Measurements from ENCODE around the gene IGFL1.
"Not testable (repeated sequence)": the region's sequence is repeated elsewhere in the genome, so short reads cannot be mapped to it uniquely, and the experiment has no call there.

IGFL1 gene

DNA sequence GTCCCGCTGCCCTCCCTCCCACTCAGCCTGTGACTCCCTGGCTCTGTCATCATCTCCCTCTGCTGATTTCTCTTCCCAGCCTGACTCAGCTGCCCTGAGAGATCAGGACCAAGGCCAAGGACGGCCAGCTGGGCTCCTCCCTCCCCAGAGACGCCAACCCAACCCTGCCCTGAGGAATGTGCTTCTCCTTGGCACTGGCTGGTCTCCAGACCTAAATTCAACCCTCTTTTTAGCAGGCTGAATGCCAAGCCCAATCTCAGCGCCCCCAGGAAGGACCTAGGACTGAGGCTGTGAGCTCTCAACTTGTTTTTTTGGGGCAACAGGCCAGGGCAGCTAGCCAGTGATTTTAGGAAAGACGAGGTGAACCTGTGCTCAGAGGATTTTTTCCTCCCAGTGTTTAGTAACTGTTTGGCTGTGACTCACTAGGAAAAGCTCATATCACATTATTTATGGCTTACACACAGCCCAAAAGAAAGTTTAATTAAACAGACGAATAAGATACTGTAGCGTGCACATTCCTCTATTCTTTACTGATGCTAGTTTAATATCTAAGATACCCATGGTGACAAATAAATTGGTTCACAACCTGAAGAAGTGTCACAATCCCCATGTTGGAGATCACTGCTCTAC is 7.4 kb upstream of the IGFL1 start:
- TF ChIP-seq EZH2phosphoT487 (conservative IDR thresholded peaks at IDR 0.05; ENCODE audit: low read length) (no peak), CTCF (IDR thresholded peaks at IDR 0.05; ENCODE audit: insufficient read depth, low read length, poor library complexity, severe bottlenecking) (no peak)
- H3K9ac ChIP-seq (ENCODE audit: low read length) = no peak overlapping the region
- H4K20me1 ChIP-seq (ENCODE audit: low read depth, low read length) = no peaks in the 10 kb centered on the region
- no peak overlapping the region for H3K4me2 ChIP-seq (ENCODE audit: low read depth, low read length, poor library complexity, severe bottlenecking)
- no peaks in the 10 kb centered on the region for H3K36me3 ChIP-seq (ENCODE audit: low read length)
- H3K27ac ChIP-seq (ENCODE audit: low read depth, low read length) = no peak overlapping the region
- no peaks in the 10 kb centered on the region for H3K9me2 ChIP-seq (replicated peaks; ENCODE audit: insufficient read depth, low read length)
- no peaks in the 10 kb centered on the region for H3F3A ChIP-seq (ENCODE audit: insufficient read depth)
- no peak overlapping the region for H2AFZ ChIP-seq (ENCODE audit: low read depth, low read length, severe bottlenecking)
- no peaks in the 10 kb centered on the region for H3K27me3 ChIP-seq (ENCODE audit: low read length)
- H3K9me3 ChIP-seq (ENCODE audit: insufficient read depth, low read length) = no peaks in the 10 kb centered on the region
- H3K79me2 ChIP-seq (ENCODE audit: insufficient read depth, low read length) = no peaks in the 10 kb centered on the region
- H3K4me3 ChIP-seq (ENCODE audit: insufficient read depth, low read length, poor library complexity, severe bottlenecking) = no peak overlapping the region

DNA sequence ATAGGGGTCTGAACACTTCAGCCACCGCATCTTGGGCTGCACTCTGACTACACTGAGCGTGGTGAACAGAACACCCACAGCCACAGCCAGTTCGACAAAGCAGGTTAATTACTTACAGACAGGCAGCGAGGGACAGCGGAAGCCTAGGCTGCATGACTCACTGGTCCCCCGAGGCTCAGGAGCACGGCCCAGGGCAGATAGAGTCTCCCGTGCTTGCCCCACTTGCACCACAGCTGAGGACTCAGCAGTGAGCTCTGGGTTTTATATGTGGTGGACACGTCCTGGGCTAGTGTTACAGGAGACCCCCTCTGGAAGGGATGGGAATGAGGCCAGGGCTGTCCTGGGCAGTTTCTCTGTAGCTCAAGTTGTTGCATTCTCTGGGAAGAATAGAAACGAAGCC is 5.8 kb upstream of the IGFL1 start:
- not testable (repeated sequence) for H3K4me3 ChIP-seq (ENCODE audit: insufficient read depth, low read length, poor library complexity, severe bottlenecking); H3K27ac ChIP-seq (ENCODE audit: low read depth, low read length); H3F3A ChIP-seq (ENCODE audit: insufficient read depth); H3K9ac ChIP-seq (ENCODE audit: low read length); H3K27me3 ChIP-seq (ENCODE audit: low read length); H4K20me1 ChIP-seq (ENCODE audit: low read depth, low read length); H3K4me2 ChIP-seq (ENCODE audit: low read depth, low read length, poor library complexity, severe bottlenecking); H3K36me3 ChIP-seq (ENCODE audit: low read length); H2AFZ ChIP-seq (ENCODE audit: low read depth, low read length, severe bottlenecking); H3K9me2 ChIP-seq (replicated peaks; ENCODE audit: insufficient read depth, low read length); H3K79me2 ChIP-seq (ENCODE audit: insufficient read depth, low read length); H3K9me3 ChIP-seq (ENCODE audit: insufficient read depth, low read length)

- no peak overlapping the region for H3K9ac ChIP-seq (ENCODE audit: low read length)
- no peak overlapping the region for H3K4me2 ChIP-seq (ENCODE audit: low read depth, low read length, poor library complexity, severe bottlenecking)
- TF ChIP-seq CTCF (IDR thresholded peaks at IDR 0.05; ENCODE audit: insufficient read depth, low read length, poor library complexity, severe bottlenecking) (no peak), EZH2phosphoT487 (conservative IDR thresholded peaks at IDR 0.05; ENCODE audit: low read length) (no peak)
- no peaks in the 10 kb centered on the region for H4K20me1 ChIP-seq (ENCODE audit: low read depth, low read length)
- no peaks in the 10 kb centered on the region for H3K79me2 ChIP-seq (ENCODE audit: insufficient read depth, low read length)
- no peaks in the 10 kb centered on the region for H3K36me3 ChIP-seq (ENCODE audit: low read length)
- no peaks in the 10 kb centered on the region for H3K27me3 ChIP-seq (ENCODE audit: low read length)
- H3F3A ChIP-seq (ENCODE audit: insufficient read depth) = no peaks in the 10 kb centered on the region
- H3K9me2 ChIP-seq (replicated peaks; ENCODE audit: insufficient read depth, low read length) = no peaks in the 10 kb centered on the region
- no peak overlapping the region for H3K4me3 ChIP-seq (ENCODE audit: insufficient read depth, low read length, poor library complexity, severe bottlenecking)
- no peak overlapping the region for H2AFZ ChIP-seq (ENCODE audit: low read depth, low read length, severe bottlenecking)
- no peak overlapping the region for H3K27ac ChIP-seq (ENCODE audit: low read depth, low read length)
- no peaks in the 10 kb centered on the region for H3K9me3 ChIP-seq (ENCODE audit: insufficient read depth, low read length)
Measured at GRCh38 chr19:46224773-46225172, 4.8 kb upstream of the IGFL1 start.

GRCh38 chr19:46225558-46226004 is 4.0 kb upstream of the IGFL1 start:
- no peaks in the 10 kb centered on the region for H4K20me1 ChIP-seq (ENCODE audit: low read depth, low read length)
- no peaks in the 10 kb centered on the region for H3K27me3 ChIP-seq (ENCODE audit: low read length)
- no peak overlapping the region for H3K9ac ChIP-seq (ENCODE audit: low read length)
- H2AFZ ChIP-seq (ENCODE audit: low read depth, low read length, severe bottlenecking) = no peak overlapping the region
- no peak overlapping the region for H3K4me3 ChIP-seq (ENCODE audit: insufficient read depth, low read length, poor library complexity, severe bottlenecking)
- no peaks in the 10 kb centered on the region for H3K9me2 ChIP-seq (replicated peaks; ENCODE audit: insufficient read depth, low read length)
- H3K4me2 ChIP-seq (ENCODE audit: low read depth, low read length, poor library complexity, severe bottlenecking) = no peak overlapping the region
- TF ChIP-seq CTCF (IDR thresholded peaks at IDR 0.05; ENCODE audit: insufficient read depth, low read length, poor library complexity, severe bottlenecking) (no peak), EZH2phosphoT487 (conservative IDR thresholded peaks at IDR 0.05; ENCODE audit: low read length) (no peak)
- H3F3A ChIP-seq (ENCODE audit: insufficient read depth) = no peaks in the 10 kb centered on the region
- no peaks in the 10 kb centered on the region for H3K9me3 ChIP-seq (ENCODE audit: insufficient read depth, low read length)
- H3K36me3 ChIP-seq (ENCODE audit: low read length) = no peaks in the 10 kb centered on the region
- H3K79me2 ChIP-seq (ENCODE audit: insufficient read depth, low read length) = no peaks in the 10 kb centered on the region
- H3K27ac ChIP-seq (ENCODE audit: low read depth, low read length) = no peak overlapping the region

Data from SU-DHL-6 (cell line).